ENCODE measurements around the gene ZNF714.

The ZNF714 gene

DNA sequence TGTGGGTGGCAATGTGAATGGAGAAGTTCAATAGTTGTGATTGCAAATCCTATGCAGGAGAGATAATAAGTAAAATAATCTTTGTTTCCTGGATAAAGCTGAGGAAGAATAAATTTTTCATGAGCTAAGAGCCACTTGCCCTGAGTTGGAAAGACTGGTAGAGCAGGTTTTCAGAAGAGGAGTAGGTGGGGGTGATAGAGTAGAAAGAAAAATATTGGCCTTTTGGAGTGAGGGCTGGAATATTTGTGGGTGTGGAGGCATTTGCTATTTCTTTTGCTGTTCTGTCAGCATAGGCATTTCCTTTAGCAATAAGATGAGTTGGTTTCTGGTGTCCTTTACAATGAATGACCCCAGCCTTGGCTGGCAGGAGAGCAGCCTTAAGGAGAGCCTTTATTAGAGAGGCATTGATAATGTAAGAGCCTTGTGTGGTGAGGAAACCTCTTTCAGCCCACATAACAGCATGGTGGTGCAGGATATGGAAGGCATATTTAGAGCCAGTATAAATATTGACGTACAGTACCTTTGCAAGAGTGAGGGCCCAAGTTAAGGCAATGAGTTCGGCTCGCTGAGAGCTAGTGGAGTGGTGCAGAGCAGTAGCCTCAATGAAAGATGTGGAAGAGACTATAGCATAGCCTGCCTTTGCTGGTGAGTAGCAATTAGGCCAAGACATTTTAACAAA, 48.2 kb downstream of the ZNF714 start:
- H3K18ac ChIP-seq (ENCODE audit: low read depth in 1 of 2, low read length in 2 of 2): no peak overlapping the region
- H3K4me2 ChIP-seq (ENCODE audit: low read length, poor library complexity, severe bottlenecking): no peak overlapping the region
- H2AFZ ChIP-seq (ENCODE audit: low read depth, low read length): no peak overlapping the region
- H3K9ac ChIP-seq (ENCODE audit: low read length): no peak overlapping the region
- no peak overlapping the region for H3K4ac ChIP-seq (ENCODE audit: low read depth in 1 of 2, low read length in 2 of 2)
- no peak overlapping the region for H2BK120ac ChIP-seq (ENCODE audit: low read depth, low read length)
- no peak overlapping the region for H4K91ac ChIP-seq (ENCODE audit: low read length)
- DNase-seq: no peak
- no peak overlapping the region for H4K8ac ChIP-seq (ENCODE audit: low read length)
- H3K79me1 ChIP-seq (replicated peaks; ENCODE audit: low read length, poor library complexity, severe bottlenecking): no peaks in the 10 kb centered on the region
- no peak overlapping the region for H2BK5ac ChIP-seq (ENCODE audit: low read depth, low read length, poor library complexity, severe bottlenecking)
- H3K36me3 ChIP-seq (ENCODE audit: control insufficient read depth in 1 of 2, insufficient read depth in 2 of 2, low read depth in 1 of 2, low read length in 2 of 2): no peaks in the 10 kb centered on the region
- H3K27ac ChIP-seq (ENCODE audit: low read length, poor library complexity, severe bottlenecking): no peak overlapping the region
- no peak overlapping the region for H2BK15ac ChIP-seq (ENCODE audit: low read depth, poor library complexity, severe bottlenecking)
- no peaks in the 10 kb centered on the region for H3K4me1 ChIP-seq (ENCODE audit: control insufficient read depth, insufficient read depth, low read depth, low read length)
- no peak overlapping the region for H3K14ac ChIP-seq (ENCODE audit: low read length in 2 of 2)
- H3K23ac ChIP-seq (ENCODE audit: low read length in 2 of 2): no peak overlapping the region
- no peaks in the 10 kb centered on the region for H3K27me3 ChIP-seq (ENCODE audit: control insufficient read depth in 1 of 2, insufficient read depth in 1 of 2, low read length in 2 of 2)
- 100% methylated on average over 2 of the region's 3 CpGs for WGBS
- H2BK12ac ChIP-seq (ENCODE audit: low read length in 2 of 2): no peak overlapping the region
- peaks cover 24% of the 10 kb centered on the region for H3K9me3 ChIP-seq (ENCODE audit: control insufficient read depth, low read length)
- no peak overlapping the region for H3K4me3 ChIP-seq (ENCODE audit: insufficient read depth in 1 of 2, low read depth in 1 of 2, low read length in 2 of 2)
- no peak overlapping the region for H2AK5ac ChIP-seq (ENCODE audit: low read length, severe bottlenecking)

DNA sequence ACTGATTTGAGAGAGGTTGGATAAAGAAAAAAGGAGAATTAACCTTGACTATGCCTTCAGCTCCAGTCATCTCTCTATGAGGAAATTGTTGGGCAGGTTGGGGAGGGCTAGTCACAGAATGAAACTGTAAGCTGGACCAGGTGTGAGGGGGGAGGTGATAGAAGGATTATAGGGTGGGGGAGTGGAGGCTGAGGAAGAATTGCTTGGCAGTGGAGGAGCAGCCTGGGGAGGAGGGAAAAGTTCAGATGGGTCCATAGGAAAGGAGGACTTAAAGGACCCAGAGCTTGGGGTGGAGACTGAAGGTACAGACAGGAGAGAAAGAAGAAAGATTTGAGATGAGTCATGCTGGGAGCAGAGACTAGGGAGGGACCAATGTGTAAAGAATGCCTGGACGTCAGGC, 51.6 kb downstream of the ZNF714 start:
- Histone ChIP-seq H3K79me1 (replicated peaks; ENCODE audit: low read length, poor library complexity, severe bottlenecking) (no peaks in the 10 kb centered on the region), H3K36me3 (ENCODE audit: control insufficient read depth in 1 of 2, insufficient read depth in 2 of 2, low read depth in 1 of 2, low read length in 2 of 2) (no peaks in the 10 kb centered on the region), H3K27ac (ENCODE audit: low read length, poor library complexity, severe bottlenecking) (no peak overlapping the region), H2BK12ac (ENCODE audit: low read length in 2 of 2) (no peak overlapping the region), H2BK15ac (ENCODE audit: low read depth, poor library complexity, severe bottlenecking) (no peak overlapping the region), H4K8ac (ENCODE audit: low read length) (no peak overlapping the region), H2AK5ac (ENCODE audit: low read length, severe bottlenecking) (no peak overlapping the region), H4K91ac (ENCODE audit: low read length) (no peak overlapping the region), H3K4me1 (ENCODE audit: control insufficient read depth, insufficient read depth, low read depth, low read length) (no peaks in the 10 kb centered on the region), H3K18ac (ENCODE audit: low read depth in 1 of 2, low read length in 2 of 2) (no peak overlapping the region), H2BK5ac (ENCODE audit: low read depth, low read length, poor library complexity, severe bottlenecking) (no peak overlapping the region), H3K14ac (ENCODE audit: low read length in 2 of 2) (no peak overlapping the region), H2BK120ac (ENCODE audit: low read depth, low read length) (no peak overlapping the region), H2AFZ (ENCODE audit: low read depth, low read length) (no peak overlapping the region), H3K9ac (ENCODE audit: low read length) (no peak overlapping the region), H3K4ac (ENCODE audit: low read depth in 1 of 2, low read length in 2 of 2) (no peak overlapping the region), H3K27me3 (ENCODE audit: control insufficient read depth in 1 of 2, insufficient read depth in 1 of 2, low read length in 2 of 2) (no peaks in the 10 kb centered on the region), H3K9me3 (ENCODE audit: control insufficient read depth, low read length) (peaks cover 12% of the 10 kb centered on the region), H3K4me2 (ENCODE audit: low read length, poor library complexity, severe bottlenecking) (no peak overlapping the region), H3K4me3 (ENCODE audit: insufficient read depth in 1 of 2, low read depth in 1 of 2, low read length in 2 of 2) (no peak overlapping the region), H3K23ac (ENCODE audit: low read length in 2 of 2) (no peak overlapping the region)
- DNase-seq: no peak
- 80% methylated on average over 1 of the region's 1 CpG for WGBS

DNA sequence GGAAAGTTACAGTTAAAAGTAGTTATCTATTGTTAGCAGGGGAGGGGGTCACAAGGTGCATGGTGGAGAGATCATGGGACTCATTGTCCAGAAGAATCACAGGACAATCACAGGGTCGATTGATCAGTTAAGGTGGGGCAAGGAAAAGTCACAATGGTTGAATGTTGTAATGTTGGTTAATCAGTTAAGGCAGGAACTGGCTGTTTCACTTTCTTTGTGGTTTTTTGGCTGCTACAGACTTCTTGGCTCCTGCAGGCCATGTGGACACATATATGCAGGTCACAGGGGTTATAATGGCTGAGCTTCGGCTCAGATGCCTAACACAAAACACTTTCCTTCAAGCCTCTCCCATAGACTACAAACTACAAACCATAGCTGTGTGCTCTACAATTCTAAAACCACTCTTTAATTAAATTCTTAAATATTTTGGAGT, 52.9 kb downstream of the ZNF714 start:
- H3K4ac ChIP-seq (ENCODE audit: low read depth in 1 of 2, low read length in 2 of 2): no peak overlapping the region
- no peak overlapping the region for H2BK15ac ChIP-seq (ENCODE audit: low read depth, poor library complexity, severe bottlenecking)
- no peaks in the 10 kb centered on the region for H3K36me3 ChIP-seq (ENCODE audit: control insufficient read depth in 1 of 2, insufficient read depth in 2 of 2, low read depth in 1 of 2, low read length in 2 of 2)
- H3K79me1 ChIP-seq (replicated peaks; ENCODE audit: low read length, poor library complexity, severe bottlenecking): no peaks in the 10 kb centered on the region
- no peak overlapping the region for H3K18ac ChIP-seq (ENCODE audit: low read depth in 1 of 2, low read length in 2 of 2)
- no peak for DNase-seq
- H2AK5ac ChIP-seq (ENCODE audit: low read length, severe bottlenecking): no peak overlapping the region
- no peak overlapping the region for H4K91ac ChIP-seq (ENCODE audit: low read length)
- H3K9ac ChIP-seq (ENCODE audit: low read length): no peak overlapping the region
- H3K4me1 ChIP-seq (ENCODE audit: control insufficient read depth, insufficient read depth, low read depth, low read length): no peaks in the 10 kb centered on the region
- H2BK12ac ChIP-seq (ENCODE audit: low read length in 2 of 2): no peak overlapping the region
- H3K23ac ChIP-seq (ENCODE audit: low read length in 2 of 2): no peak overlapping the region
- no peak overlapping the region for H2AFZ ChIP-seq (ENCODE audit: low read depth, low read length)
- H3K4me3 ChIP-seq (ENCODE audit: insufficient read depth in 1 of 2, low read depth in 1 of 2, low read length in 2 of 2): no peak overlapping the region
- H3K4me2 ChIP-seq (ENCODE audit: low read length, poor library complexity, severe bottlenecking): no peak overlapping the region
- WGBS: 95% methylated on average over 1 of the region's 2 CpGs
- peaks cover 8% of the 10 kb centered on the region for H3K9me3 ChIP-seq (ENCODE audit: control insufficient read depth, low read length)
- H4K8ac ChIP-seq (ENCODE audit: low read length): no peak overlapping the region
- no peaks in the 10 kb centered on the region for H3K27me3 ChIP-seq (ENCODE audit: control insufficient read depth in 1 of 2, insufficient read depth in 1 of 2, low read length in 2 of 2)
- no peak overlapping the region for H2BK120ac ChIP-seq (ENCODE audit: low read depth, low read length)
- no peak overlapping the region for H3K14ac ChIP-seq (ENCODE audit: low read length in 2 of 2)
- no peak overlapping the region for H3K27ac ChIP-seq (ENCODE audit: low read length, poor library complexity, severe bottlenecking)
- no peak overlapping the region for H2BK5ac ChIP-seq (ENCODE audit: low read depth, low read length, poor library complexity, severe bottlenecking)

DNA sequence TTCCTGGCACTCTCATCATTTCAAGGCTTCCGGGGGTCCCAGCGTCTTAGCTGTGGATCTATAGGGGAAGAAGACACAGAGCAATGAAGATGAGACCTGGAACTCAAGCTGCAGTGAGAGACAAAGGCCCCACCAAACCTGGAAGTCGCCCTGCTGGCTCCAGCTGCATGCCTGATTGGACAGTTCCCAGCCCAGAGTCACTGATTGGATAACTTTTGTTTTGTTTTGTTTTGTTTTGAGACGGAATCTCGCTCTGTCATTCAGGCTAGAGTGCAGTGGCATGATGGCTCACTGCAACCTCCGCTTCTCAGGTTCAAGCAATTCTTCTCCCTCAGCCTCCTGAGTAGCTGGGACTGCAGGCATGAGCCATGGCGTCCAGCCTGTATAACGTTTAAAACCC, 53.4 kb downstream of the ZNF714 start:
- DNase-seq: no peak
- Histone ChIP-seq H3K18ac (ENCODE audit: low read depth in 1 of 2, low read length in 2 of 2) (no peak overlapping the region), H3K9me3 (ENCODE audit: control insufficient read depth, low read length) (peaks cover 3% of the 10 kb centered on the region), H3K79me1 (replicated peaks; ENCODE audit: low read length, poor library complexity, severe bottlenecking) (no peaks in the 10 kb centered on the region), H2BK5ac (ENCODE audit: low read depth, low read length, poor library complexity, severe bottlenecking) (no peak overlapping the region), H3K4me3 (ENCODE audit: insufficient read depth in 1 of 2, low read depth in 1 of 2, low read length in 2 of 2) (no peak overlapping the region), H3K4me2 (ENCODE audit: low read length, poor library complexity, severe bottlenecking) (no peak overlapping the region), H4K91ac (ENCODE audit: low read length) (no peak overlapping the region), H2AFZ (ENCODE audit: low read depth, low read length) (no peak overlapping the region), H2BK120ac (ENCODE audit: low read depth, low read length) (no peak overlapping the region), H3K14ac (ENCODE audit: low read length in 2 of 2) (no peak overlapping the region), H2BK12ac (ENCODE audit: low read length in 2 of 2) (no peak overlapping the region), H3K4me1 (ENCODE audit: control insufficient read depth, insufficient read depth, low read depth, low read length) (no peaks in the 10 kb centered on the region), H3K27ac (ENCODE audit: low read length, poor library complexity, severe bottlenecking) (no peak overlapping the region), H3K36me3 (ENCODE audit: control insufficient read depth in 1 of 2, insufficient read depth in 2 of 2, low read depth in 1 of 2, low read length in 2 of 2) (no peaks in the 10 kb centered on the region), H2AK5ac (ENCODE audit: low read length, severe bottlenecking) (no peak overlapping the region), H3K9ac (ENCODE audit: low read length) (no peak overlapping the region), H3K27me3 (ENCODE audit: control insufficient read depth in 1 of 2, insufficient read depth in 1 of 2, low read length in 2 of 2) (no peaks in the 10 kb centered on the region), H4K8ac (ENCODE audit: low read length) (no peak overlapping the region), H3K4ac (ENCODE audit: low read depth in 1 of 2, low read length in 2 of 2) (no peak overlapping the region), H2BK15ac (ENCODE audit: low read depth, poor library complexity, severe bottlenecking) (no peak overlapping the region), H3K23ac (ENCODE audit: low read length in 2 of 2) (no peak overlapping the region)
- 82% methylated on average over 8 of the region's 8 CpGs for WGBS

Measured in mesenchymal stem cell (in vitro differentiated cells and primary cell).